CD4-positive, alpha-beta T cell treated with Interleukin-15 for 1 hour (primary cell): ENCODE data around the gene ABCC3.
A peak's percentile ranks its signal among the peaks of the same experiment; 100 is the strongest.

ENCODE experiments used
- DNase-seq: peaks from one replicate; pipeline ENCODE4 v3.0.0-alpha.2; 2020

Gene ABCC3

DNA sequence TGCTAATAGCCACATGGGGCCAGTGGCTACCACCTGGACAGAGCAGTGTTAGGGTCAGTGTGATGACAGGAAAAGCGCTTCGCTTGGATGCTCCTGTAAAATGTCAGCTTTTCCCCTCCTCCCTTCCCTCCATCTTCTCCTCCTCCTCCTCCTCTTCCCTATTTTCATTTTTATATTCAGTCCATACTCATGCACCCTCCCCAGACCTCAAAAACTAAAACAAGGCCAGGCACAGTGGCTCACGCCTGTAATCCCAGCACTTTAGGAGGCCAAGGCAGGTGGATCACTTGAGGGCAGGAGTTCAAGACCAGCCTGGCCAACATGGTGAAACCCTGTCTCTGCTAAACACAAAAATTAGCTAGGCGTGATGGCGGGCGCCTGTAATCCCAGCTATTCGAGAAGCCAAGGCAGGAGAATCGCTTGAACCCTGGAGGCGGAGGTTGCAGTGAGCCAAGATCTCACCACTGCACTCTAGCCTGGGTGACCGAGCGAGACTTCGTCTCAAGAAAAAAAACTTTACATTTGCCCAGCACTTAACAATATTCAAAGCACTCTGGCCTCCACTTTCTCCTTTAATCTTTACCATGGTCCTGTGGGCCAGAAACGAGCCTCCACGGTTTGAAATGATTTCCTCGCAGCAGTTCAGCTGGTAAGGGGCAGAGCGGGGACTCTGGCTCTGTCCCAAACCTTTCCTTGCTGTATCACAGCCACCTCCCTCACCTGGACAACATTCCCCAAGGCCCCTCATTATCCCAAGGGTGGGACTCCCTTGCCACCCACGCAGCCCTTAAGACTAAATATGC is 51.2 kb downstream of the ABCC3 start:
- DNase-seq, result no peak

DNA sequence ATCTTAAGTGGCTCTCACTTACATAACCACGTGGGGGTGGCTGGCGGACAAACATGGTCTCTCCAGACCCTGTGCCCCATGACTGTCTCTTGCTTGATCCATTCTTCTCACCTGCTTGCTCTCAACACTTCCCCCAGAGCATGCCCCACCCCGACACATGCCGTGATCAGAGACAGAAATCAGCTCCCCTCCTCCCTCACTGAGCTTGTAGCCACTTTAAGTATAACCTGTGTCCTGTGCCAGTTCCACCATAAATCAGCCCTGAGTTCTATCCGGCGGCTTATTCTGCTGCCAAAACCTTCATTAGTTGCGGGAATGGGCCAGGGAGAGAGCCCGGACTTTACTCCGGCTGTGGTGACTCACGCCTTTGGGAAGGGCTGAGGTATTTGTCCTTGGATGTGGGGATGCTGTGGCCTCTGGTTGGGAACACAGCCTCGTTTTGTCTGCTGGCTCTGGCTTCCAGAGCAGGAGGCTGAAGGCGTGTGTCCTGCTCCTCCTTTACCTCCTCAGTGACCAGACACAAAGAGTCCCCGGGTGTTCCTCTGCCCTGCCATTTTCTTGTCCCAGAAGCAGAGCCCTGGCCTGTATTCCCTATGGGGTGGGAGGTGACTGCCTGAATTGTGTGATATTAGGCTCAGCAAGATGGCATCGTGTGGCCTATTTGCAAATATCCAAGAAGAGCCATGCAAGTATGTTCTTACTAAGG is 52.0 kb downstream of the ABCC3 start:
- no peak for DNase-seq

DNA sequence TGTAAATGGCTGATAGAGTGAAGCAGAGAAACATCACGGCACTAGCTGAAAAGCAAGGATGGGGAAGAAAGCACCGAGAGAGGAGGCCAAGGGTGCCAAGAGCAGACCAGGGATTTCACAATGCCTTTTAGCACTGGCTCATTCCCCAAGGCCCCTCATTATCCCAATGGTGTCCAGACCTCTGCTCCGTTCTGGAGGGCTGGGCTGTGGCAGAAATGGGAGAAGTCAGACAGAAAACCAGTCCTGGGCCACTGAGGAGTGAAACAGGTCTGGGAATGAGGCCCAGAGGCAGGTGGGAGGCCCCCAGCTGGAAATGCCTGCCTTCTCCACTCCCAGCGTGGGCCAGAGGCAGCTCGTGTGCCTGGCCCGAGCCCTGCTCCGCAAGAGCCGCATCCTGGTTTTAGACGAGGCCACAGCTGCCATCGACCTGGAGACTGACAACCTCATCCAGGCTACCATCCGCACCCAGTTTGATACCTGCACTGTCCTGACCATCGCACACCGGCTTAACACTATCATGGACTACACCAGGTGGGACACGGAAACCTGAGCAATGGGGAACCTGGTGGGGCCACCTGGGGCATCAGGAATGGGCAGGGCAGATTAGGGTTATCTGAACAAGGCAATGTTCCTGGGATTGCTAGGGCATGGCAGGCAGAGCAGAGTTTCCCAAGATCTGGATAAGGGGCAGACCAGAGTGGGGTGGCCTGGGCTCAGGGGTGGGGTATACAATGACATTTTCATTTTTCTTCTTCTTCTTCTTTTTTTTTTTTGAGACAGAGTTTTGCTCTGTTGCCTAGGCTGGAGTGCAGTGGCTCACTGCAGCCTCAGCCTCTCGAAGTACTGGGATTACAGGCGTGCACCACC is 52.8 kb downstream of the ABCC3 start:
- DNase-seq, result no peak

DNA sequence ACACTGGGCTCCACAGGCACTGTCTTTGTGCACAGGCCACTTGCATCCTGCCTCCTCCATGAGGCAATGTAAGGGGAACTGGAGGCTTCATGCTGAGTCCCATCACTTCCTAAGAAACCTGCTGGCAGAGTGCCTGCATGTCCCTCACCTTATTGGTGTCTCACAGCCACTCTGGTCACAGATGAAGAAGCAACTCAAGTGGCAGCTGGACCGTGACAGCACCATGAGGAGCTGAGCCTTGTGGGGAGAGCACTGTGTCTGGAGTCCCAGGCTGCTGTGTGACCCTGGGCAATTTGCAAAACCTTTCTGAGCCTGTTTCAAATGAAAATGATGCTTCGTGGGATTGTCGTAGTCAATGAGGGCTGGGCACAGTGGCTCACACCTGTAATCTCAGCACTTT is 53.6 kb downstream of the ABCC3 start:
- no peak for DNase-seq

DNA sequence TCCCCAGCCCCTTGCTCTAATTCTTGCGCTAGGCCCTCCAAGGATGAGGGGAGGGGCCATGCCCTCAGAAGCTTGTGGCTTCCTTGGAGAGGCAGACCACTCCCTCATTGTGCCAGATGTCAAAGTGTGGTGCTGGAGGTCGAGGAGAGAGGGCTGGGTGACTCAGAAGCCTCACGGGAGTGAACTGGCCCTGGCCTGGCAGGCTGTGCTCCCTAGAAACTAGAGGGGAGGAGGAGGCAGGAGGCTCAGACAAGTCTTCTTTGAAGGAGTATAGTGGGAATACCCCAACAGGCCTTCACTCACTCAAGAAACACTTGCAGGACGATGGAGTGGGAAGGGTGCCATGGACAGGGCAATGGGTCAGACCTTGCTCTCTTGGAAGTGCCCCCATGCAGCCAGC is 54.6 kb downstream of the ABCC3 start:
- DNase-seq, result no peak

DNA sequence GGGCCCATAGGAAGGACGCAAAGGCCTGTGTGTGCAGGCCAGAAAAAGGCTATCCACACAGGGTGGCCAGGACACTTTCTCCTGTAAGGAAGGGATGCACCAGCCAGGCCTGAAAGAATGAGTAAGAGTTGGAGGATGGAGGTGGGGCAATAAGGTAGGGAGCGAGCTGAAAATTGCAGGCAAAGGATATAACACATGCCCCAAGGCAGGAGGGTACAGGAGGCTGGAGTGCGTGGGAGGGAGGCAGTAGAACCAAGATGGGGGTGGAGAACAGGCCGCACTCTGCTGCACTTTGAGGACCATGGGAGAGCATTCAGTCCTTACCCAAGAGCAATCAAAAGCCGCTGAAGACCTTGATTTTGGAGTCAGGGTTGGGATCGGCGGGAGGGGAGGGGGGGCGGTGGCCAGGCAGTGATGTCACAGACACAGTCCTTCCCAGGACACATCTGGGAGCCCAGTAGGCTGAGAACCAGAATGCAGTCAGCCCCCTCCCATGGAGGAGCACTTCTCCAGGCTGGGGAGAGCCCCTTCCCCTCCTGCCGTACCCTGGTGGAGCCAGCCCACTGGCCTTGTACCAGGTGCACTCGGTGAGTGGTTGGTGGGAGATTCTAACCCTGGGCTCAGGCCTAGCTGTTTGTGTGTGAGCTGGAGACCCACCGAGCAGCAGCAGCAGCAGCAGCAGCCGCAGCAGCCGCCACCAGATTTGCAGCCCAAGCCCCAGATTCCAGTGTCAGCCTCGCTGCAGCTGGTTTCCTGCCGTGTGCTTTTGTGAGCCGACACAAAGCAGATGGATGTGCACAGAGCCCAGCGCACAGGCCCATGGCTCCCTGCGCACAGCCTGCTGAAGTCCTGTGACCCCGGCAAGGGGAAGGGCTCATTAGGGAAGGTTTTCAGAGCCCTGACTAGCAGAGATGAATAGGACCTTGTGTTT is 55.5 kb downstream of the ABCC3 start:
- no peak for DNase-seq

DNA sequence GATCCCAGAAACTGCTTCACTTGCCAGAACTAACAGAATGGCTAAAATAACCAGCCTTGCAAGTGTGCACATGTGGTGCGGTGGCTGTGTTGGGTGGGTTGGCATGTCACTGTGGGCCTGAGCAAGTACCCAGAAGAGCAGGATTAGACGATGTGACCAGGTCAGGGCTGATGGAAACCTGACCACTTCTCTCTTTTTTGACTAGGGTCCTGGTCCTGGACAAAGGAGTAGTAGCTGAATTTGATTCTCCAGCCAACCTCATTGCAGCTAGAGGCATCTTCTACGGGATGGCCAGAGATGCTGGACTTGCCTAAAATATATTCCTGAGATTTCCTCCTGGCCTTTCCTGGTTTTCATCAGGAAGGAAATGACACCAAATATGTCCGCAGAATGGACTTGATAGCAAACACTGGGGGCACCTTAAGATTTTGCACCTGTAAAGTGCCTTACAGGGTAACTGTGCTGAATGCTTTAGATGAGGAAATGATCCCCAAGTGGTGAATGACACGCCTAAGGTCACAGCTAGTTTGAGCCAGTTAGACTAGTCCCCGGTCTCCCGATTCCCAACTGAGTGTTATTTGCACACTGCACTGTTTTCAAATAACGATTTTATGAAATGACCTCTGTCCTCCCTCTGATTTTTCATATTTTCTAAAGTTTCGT is 56.3 kb downstream of the ABCC3 start:
- DNase-seq, result no peak

DNA sequence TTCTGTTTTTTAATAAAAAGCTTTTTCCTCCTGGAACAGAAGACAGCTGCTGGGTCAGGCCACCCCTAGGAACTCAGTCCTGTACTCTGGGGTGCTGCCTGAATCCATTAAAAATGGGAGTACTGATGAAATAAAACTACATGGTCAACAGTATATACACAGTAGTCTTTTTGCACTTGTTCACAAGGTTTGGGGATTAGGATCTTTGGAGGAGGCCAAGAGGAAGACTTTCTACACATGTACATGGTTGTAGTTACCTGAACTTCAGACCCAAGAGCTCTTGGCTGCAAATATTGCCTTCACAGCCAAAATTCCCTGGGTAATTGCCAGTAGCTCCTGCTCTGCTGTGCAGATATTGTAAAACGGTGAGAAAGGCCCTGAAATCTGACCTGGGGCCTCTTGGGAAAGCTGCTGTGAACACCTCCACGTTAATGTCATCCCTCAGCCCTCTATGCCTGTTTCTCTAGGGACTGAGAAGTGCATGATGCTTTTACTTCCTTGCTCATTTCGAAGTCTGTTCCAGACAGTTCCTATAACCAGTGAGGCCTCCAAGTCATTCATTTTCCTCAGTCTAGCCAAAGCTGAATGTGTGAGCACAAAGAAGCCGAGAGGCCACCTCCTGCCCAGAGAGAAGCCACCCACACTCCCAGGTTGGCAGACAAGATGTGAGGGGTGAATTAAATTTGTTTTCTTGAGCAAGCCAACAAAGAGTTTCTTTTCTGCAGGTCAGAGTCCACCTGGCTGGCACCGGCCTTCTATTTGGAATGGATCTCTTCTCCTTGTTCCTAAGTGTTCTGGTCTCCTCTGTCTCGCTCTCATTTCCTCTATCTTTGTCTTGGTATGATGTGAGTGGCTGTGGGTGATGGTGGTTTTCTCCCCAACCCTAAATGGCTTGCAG is 57.1 kb downstream of the ABCC3 start:
- no peak for DNase-seq

DNA sequence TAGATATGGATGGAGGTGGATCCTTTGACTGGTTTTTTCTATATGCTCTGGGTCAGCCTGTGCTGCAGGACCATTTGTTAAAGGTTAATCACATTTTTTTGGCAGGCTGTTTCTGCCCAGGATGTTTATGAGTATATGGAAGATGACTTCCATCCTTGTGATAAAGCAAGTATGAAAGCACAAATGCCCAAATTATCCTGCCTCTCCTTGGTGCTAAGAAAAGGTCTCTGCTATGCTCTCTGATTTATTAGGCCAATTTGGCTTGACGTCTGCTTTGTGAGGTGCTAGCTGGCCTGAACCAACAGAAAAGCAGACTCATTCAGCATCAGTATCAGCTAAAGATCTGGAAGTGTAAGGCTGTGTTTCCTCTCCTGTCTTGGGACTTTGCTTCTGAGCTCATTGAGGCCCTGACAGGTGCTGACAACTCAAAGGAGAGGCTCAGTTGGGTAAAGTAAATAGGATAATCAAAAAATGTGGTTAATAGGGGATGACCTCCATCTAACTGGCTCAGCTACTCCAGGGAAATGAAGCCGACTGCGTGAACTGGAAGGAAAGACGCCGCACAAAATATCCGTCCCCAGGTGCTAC is 57.9 kb downstream of the ABCC3 start:
- no peak for DNase-seq

DNA sequence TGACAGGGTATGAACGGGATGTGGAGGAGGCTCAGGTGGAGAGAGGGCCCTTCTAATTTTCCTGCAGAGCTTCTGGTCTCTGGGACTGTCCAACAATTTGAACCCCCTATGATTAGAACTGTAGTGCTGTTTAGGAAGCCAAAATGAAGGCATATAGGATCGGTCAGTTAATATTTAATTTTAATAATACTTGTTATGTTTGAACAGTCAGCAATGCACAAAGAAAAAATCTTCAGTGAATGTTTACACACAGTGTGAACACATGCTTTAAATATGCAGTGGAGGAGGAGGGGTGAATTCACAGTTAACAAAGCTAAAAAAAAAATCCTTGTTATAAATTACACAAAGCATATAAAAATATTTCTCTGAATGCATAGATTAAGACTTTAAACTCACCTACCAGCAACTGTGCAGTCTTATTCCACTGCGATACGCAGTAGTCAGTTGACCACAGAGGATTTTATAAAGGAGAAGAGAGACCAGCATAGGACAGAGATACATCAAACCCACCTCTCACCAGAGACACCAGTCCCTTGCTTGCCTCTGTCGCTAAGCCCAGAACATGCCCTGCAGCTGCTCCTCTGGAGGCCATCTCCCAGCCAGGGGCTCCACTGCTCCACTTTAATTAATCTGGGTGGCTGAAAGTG is 58.5 kb downstream of the ABCC3 start:
- DNase-seq, result no peak

DNA sequence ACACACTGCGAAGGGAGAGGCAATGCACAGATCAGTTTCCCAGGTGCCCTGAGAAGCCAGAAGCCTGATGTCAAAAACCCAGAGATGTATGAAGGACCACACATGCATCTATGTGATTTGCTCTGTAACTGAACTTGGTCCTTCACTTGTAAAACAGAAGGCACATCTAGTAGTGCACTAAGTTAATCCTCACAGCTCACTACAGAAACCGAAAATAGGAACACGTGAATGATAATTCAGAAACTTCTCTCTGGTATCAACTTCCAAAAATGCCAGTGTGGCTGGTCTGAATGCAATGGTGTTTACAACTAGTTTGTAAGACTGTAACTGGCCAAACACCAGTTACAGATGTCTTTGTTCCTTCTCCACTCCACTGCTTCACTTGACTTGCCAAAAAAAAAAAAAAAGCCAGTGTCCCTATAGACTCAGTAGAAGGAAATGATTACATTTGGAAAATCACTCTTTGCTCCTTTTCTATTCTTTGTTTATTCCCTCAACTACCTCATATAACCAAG is 61.7 kb downstream of the ABCC3 start:
- no peak for DNase-seq

DNA sequence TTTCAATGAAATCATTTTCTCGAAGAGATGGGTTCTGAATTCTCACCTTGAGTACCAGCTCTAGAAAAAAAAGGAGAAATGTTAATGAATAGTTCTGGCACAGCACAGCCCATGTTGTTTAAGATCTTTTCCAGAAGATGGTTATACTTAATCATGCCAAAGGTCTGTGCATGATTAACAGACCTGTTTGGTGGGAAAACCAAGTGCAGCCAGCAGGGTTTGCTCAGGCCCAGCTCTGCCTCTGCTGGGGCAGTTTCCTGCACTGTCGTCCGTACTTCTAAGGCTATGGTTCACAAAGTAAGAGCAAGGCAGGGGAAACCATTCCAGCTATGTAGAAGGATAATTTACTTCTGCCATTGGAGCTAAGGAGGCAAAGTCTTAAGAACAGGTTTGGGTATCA is 62.4 kb downstream of the ABCC3 start:
- DNase-seq, result no peak

DNA sequence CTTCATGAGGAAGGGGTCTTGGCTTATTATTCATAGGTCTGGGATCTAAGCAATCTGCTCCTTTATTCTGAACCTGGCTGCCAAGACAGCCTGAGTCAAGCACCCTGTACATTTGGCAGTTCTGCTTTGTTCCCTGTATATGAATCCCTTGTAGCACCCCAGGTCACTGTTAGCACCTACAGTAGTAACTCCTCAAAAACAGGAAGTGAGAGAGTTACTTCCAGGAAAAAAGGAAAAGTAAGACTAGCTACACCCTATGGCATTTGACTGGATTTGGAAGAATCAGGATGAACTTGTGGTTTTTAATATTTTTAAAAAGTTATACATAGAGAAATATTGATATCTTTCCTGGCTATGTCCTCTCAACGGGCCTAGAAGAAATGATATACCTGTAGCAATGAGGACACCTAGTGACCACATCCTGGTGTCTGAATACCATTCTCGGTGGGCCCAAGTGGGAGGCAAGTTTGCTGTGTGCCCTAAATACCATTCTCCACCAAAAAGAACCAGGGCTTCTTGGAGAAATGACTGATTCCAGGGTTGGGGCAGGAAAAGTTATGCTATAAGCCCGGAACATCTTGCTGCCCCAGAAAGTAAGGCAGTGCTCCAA is 63.1 kb downstream of the ABCC3 start:
- no peak for DNase-seq

DNA sequence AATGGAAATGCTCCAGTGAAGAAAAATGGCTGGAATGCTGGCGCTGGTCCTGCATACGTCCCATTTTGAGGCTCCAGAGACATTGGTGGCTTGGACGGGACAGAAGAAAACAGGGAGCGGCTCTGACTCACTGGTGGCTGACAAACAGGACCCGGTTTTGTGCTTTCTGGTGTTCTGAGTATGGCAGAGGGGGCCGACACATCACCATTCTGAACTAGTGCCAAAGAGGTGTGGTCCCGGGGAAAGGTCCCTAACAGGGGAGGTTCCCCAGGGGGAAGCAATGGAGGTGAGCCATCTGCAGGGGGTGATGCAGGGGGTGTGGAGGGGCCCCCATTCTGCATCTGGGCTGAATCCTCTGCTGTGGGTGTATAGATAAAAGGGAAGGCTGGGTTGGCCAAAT is 64.7 kb downstream of the ABCC3 start:
- DNase-seq, result no peak

DNA sequence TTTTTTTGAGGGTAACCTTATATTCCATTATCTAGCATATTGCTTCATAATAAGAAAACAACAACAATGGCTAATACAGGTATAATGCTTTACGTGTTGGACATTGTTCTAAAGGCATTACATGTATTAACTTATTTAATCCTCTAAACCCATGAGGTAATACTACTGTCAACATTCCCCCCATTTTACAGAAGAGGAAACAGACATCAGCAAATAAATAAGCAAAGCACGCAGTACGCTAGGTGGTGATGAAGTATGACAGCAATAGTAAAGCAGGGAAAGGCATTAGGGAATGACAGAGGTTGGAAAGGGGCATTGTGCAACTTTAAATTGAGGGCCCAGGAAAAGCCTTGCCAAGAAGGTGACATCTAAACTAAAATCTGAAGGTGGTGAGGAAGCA is 68.5 kb downstream of the ABCC3 start:
- DNase-seq, result no peak

DNA sequence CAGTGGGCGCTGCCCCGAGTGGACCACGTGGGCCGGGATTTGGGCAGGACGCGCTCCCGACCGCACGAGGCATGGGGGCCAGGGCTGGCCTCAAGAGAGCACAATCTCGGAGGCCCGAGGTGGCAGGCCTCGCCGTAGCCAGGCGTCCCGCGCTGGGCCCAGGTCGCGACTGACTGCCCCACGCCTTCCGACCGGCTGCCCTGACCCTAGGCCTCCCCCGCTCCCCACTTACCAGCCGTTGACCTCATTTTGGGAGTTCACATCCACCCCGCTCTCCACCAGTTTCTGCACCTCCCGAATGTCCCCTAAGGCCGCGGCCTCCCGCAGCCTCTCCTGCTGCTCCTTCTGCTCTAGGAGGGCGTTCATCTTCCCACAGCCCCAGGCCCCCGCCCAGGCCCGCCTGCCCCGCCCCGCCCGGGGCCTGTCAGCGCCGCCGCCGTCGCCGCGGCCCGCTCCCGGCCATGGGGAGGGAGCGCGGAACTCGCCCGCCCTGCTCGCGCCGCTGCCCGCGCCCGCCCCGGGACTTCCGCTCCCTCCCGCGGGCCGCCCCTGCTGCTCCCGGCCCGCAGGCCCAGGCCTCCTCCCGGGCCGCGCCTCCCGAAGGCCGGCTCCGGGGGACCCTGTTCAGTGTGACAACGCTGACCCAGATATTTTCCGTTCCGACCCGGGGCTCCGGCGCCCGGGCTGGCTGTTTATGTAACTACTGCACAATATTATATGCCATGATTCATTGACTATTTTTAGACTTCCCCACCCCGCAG is 72.8 kb downstream of the ABCC3 start, which contains the start of gene ANKRD40:
Gene ANKRD40, minus strand, starts transcription at position 626 of the 761 bp plus-strand sequence. Its CDS starts 260 bp downstream, at position 366.
- DNase-seq, result peak; percentile 88

DNA sequence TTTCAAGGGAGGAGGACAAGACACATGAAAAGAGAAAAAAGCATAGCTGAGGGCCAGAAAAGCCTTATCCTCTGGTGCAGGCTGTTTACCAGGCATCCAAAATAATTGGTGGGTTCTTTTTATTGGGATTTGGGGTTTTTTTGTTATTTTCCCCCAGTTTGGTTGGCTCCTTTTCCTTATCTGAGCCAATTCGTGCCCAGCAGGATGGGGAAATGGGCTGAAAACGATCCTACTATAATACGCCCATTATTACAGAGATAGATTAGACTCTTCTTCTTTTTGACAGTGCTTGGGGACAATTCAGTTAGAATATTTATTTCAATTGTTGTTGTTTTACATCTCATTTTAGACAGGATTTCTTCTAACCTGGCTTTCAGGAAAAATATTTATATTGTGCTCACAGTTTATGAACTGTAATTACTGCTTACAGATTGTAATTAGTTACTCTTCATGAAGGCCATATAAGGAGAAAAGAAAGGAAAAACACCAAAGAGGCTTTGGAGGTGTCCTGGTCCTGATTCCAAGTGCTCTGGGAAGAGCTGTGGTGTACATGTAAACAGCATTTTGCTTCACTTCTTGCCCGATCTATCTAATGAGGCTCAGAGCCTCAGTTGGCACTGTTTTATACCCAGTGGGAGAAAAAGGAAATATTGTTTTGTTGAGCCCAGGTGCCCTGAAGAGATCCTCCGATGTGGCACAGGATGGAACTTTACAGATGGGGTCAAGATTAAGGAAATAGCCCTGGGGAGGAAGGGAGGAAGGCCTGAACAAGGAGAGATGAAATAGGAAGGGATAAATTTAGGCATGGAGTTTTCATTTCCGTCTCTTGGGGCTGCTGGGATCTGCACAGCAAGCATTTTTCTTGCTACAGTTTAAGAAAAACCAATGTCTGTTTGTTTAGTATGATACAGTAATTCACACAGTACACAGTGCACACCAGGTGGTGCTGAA is 73.6 kb downstream of the ABCC3 start:
- no peak for DNase-seq
